HG03045 (cell line): ENCODE results near the gene ZFYVE28.

Experiments
- ATAC-seq: cut with Tn5 transposase; IDR thresholded peaks from one replicate; pipeline ENCODE4 v1.9.1; 2021; ENCODE audit warnings: mild to moderate bottlenecking, moderate library complexity; ENCODE audit not compliant: unreplicated experiment

Gene ZFYVE28

DNA sequence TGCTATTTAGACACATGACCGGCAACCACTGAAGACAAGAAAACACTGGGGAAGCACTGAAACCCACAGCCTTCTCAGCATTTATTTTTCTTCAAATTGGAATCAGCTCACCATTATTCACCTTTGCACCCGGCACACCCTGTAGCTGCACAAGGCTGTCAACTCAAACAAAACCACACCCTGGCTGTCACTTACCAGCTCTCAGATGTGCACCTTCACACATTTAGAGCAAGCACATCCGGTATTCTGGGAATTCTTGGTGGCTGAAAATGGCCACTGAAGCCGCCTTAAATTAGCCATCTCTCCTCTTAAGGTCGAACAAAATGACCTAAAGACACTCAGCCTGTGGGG lies 5.9 kb downstream of the ZFYVE28 start:
- ATAC-seq: peak; percentile 32

DNA sequence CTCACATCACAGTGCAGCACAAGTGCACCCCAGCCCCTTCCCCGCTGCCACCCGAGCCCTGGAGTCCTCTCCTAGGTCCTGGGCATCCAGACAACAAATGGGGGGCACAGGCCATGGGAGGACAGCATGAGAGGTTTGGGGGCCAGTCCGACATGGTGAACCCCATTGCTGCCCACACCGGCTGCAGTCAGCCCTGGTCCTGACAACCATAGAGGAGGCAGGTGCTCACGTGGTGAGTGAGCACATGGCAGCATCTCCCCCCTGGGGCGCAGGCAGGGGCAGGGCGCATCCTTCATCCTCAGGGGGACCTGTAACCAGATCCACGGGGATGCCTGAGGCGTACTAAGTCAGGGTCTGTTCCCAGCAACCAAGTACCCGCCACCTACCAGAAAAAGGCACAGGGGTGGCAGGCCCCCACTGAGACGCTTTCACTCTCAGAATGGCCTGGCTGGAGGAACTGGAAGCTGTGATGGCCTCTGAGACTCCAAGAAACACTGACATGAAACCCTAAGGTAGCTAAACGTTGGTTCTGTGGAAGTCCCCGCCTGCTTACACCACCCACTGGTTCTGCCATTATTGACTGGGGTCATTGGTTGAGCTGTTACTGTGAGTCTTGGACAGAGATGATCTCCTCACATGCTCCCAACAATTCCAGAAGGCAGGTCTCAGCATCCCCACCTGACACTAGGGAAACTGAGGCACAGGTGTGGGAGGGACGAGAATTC lies 6.5 kb downstream of the ZFYVE28 start:
- ATAC-seq: peak; percentile 30

DNA sequence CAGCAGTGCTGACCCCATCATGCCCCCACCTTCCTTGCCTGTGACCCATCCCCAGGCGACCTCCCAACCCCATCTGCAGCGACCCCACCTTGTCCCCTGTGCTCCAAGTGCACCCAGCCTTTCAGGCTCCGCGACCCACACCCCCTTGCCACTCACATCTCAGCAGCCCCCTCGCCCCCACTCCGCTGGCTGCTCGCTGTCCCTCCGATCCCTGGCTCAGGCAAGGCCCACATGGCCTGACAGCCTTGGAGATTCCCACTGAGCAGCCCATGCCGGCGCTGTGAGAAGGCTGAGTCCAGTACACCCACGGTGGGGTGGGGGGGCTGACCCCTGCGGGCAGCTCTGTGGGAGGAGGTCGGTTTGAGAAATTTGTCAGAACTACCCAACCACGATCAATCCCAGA lies 9.1 kb downstream of the ZFYVE28 start:
- no peak for ATAC-seq

DNA sequence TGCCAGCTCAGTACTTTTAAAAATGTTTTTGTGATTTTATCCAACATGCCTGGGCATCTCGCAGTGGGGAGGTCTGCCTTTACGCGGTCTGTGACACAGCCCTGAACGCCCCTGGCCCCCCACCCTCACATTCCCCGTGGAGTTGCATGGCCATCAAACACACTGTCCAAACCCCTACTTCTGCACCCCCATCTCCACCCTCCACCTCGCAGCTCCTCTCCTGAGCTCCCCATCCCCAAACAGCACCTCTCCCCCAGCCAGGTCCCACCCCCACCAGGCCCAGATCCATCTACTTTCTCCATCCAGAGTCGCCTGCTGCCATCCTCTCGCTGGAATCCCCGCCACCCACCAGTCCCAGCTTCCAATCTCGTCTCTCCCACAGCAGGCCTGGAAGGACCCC lies 9.5 kb downstream of the ZFYVE28 start:
- ATAC-seq: no peak

DNA sequence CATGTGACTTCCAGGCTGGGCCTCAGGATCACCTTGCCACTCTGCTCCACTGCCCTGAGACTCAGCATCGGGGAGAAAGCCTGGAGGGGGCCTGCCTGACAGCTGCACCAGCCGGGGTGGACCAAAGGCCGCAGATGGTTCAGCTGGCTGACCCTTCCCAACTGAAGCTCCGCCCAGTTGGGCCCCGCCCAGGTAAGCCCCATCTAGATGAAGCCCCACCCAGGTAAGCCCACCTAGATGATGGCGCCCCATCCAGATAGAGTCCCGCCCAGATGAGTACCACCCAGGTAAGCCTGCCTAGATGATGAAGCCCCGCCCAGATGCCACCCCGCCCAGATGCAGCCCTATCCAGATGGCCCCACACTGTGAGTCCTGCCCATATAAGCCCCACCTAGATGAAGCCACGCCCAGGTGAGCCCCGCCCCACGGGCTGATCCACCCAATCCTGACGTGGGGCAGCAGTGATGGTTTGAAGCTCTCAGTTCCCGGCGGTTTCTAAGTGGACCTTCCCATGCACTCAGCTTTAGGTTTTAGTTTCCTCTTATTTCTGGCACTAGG lies 10.0 kb downstream of the ZFYVE28 start:
- ATAC-seq: no peak

DNA sequence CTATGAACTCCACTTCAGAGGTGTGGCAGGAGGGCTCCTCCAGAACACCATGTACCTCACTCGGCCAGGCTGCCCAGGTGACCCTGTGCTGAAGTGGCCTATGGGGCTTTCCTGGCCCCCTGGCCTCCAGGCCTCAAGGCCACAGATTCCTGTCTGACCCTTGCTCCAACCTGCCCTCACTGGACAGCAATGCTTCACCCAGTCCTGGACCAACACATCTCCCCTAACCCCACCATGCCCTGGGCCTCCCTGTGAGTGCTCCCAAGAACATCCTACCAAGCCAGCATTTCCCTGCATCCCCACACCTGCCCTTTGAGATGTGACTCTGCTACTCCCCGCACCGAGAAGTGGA lies 10.5 kb downstream of the ZFYVE28 start:
- ATAC-seq: no peak

DNA sequence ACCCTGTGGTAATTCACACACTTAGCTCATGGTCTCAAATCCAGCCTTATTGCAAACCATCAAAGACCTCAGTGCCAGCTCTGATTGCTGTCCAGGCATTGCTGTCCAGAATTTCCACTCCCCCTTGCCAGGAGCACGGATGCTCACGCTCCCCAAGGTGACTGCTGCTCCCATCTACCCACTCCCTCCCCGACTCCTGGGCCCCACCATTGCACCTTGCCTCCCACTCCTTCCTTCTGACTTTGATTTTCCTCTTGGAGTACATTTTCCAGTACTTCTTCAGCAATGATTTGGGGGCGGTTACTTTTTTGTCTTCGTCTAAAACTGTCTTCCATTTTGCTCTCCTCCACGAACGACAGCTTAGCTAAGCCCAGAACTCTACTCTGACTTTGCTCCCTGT lies 11.5 kb downstream of the ZFYVE28 start:
- no peak for ATAC-seq

DNA sequence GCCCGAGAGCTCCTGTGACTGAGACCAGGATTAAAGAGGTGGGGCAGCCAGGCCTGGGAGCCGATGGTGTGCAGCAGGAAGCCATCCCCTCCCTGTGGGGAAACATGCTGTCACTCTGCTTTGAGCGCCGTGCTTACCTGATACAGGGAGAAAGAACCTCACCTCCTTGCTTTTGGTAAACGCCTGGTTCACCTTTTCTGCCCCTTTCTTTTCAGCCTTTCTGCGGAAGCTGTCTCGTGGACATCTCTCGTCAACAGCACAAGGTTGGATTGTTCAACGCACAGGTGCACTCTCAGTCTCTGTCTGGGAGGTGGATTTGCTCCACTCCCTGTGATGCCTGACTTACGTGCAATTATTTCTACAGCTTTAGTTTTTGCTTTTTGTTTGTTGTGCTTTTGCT lies 12.0 kb downstream of the ZFYVE28 start:
- no peak for ATAC-seq

DNA sequence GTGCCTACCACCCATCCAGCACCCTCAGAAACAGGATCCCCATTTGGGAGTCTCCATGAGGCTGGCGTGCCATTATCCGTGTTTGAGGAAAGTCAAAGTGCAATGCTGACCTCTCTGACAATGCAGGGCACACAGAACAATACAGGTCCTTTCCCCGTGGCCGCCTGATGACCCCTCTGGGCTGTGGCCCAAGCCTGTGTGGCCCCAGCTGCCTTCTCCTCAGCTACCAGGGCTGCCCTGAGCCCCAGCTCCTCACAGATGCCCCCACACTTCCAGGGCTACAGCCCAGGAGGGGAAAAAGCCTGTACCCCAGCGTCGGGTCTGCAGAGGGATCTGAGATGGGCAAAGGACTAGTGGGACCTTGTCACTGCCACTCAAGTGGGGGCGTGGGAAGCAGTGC lies 15.5 kb downstream of the ZFYVE28 start:
- ATAC-seq: no peak

DNA sequence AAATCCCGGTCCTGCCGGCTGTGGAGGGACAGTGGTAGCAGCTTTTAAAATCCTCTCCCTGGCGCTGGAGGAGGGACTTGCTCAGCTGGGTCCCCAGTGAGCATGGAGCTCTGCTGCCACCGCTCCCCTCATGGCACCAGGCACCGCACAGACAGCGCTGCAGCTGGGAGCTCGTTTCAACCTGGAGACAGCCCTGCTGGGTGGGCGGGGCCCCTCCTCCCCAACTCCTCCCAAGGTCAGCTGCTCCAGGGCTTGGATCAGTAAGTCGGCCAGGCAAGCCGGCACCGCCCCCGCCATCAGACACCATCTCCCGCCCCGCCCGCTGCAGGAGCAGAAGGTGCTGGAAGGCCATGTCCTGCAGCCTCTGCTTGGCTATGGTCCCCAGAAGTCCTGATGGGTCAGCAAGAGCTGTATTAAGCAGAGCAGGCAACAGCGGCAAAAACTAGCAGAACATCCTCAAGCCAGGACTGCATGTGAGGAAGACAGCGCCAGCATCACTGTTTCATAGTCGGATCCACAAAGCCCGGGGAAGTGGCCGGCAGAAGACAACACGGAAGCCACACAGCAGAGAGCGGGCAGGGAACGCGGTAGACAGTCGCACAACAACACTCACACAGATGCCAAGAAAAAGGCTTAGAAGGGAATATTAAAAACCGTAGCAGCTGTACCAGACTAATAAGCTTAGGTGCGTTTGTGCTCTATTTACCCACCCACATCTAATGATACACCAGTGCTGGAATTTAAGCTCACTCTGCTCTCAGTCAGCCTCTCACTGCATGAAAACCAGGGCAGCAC lies 16.2 kb downstream of the ZFYVE28 start:
- ATAC-seq: no peak

DNA sequence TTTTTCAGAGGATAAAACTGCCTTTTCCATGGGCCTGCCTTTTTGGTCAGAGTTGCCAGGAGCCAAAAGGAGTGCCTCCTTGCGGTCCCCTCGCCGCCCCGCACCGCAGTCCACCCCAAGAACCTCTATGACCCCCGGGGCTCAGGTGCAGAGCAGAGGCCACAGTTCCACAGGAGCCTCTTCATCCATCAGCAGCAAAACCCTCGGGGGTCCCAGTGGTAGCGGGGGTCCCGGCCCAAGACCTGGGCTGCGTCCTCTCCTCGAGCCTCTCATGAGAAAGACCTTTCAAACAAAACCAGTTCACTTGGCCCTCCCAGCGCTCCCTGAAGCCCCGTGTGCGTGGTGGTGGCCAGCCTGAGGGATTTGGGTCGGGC lies 16.8 kb downstream of the ZFYVE28 start:
- ATAC-seq: no peak

DNA sequence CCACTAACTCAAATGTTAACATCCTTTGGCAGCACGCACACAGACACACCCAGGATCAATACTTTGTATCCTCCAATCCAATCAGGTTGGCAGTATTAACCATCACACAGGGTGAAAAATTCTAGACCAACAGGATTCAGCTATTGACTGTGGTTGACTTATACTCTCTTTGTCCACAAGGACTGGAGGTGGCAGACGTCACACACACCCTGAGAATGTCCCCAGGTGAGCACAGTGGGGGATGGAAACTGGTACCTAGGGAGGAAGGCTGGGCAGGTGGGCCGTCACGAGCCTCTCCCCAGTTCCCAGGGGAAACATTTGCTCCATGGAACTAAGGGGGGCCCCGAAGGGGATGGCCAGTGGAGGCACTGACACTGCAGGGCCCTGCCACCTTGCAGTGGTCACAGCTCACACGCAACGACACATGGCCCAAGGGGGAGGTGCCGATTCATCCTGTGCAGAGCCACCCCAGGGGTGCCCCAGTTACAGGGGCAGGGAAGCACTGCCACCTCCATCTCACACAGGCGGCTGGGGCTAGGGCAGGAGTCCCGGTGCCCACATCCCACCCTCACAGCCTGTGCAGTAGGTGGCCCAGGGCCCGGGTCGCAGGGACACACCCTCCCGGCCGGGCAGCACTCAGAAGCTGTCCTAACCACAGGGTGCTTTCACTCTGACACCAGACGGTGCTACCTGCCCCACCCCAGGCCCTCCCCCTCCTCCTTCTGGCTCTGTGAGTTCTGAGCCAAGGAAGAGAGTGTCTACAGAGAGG lies 17.4 kb downstream of the ZFYVE28 start:
- no peak for ATAC-seq

DNA sequence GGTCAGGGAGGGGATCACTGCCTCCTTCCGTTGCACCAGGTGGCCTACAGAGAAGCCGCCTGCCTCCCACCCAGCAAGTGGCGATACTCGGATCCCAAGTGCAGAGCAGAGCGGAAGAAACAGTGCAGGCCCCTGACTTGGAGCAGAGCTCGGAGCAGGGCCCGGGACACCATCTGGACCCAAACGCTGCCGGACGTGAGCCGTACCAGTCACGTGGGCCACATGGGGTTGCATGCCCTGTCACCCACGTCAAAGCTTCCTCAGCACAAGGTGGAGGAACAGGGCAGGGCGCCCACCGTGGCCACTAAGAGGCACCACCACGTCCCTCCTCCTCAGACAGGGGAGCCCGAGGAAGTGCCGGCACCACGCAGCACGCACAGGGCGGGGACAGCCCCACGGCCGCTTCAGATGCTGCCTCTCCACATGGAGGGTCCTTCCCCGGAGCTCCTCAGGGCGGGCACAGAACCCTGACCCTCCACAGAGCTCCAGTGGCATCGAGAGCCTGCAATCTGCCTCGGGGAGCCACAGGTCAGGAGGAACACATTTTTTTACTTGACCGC lies 18.7 kb downstream of the ZFYVE28 start:
- no peak for ATAC-seq

DNA sequence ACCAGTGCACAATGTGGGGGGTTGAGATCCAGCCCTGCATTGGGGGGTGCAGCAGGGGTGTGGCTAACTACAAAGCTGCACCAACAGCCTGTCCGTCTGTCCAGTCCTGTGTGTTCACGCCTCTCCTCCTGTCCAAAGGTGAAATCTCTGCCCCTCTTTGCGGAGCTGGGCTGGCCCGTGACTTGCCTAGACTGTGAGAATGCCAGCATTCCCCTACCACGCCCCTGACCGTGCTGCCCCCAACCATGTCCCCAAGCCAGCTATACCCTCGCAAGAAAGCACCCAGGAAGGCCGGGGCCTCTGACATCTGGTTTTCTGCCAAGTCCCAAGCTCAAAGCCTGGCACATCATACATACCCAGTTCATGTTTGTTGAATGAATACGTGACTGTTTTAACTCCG lies 19.2 kb downstream of the ZFYVE28 start:
- ATAC-seq: no peak

DNA sequence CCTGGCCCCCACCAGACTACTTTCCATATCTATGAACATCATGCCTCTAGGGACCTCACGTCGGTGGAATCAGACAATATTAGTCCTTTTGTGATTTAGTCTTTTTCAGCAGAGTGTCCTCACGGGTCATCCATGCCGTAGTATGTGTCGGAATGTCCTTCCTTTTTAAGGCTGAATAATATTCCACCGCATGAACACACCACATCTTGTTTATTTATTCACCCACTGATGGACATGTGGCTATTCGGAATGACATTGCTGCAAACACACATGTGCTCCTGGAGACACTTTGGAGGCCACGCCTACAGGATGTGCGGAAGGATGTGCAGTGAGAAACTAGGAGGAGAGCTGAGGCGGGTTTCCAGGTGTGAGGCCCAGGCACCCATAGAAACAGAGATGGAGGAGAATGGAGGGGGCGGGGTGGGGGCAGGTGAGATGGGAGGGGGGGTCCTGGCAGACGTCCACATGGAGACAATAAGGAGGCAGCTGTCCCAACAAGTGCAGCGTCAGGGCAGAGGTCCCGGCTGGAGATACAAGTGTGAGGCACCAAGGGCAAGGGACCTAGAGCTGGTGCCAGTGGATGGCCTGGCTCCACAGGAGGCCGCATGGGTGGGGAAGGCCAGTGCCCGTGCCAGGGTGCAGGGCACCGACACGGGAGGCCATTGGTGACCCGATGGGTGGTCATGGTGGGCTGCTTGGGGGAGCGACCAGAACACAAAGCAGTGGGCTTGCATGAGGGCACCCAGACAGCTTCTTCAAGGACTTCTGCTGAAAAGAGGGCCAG lies 20.7 kb downstream of the ZFYVE28 start:
- no peak for ATAC-seq

DNA sequence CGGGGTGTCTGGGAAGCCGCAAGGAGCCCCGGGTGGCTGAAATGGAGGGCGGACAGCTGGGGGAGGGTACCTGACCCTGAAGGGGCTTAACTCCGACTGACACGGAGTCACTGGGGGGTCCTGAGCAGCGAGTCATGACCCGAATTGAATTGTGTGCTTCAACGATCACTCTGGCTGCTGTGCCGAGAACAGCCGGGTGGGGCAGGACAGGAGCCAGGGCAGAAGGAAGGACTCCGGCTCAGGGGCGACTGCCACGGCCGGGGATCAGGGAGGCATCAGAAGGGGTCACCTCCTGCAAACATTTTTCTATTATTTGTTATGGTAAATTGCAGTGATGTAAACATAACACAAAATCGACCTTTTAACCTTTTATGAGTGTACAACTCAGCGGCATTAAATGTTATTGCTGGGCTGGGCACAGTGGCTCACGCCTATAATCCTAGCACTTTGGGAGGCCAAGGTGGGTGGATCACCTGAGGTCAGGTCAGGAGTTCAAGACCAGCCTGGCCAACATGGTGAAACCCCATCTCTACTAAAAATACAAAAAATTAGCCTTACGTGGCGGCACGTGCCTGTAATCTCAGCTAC lies 21.6 kb downstream of the ZFYVE28 start:
- no peak for ATAC-seq

DNA sequence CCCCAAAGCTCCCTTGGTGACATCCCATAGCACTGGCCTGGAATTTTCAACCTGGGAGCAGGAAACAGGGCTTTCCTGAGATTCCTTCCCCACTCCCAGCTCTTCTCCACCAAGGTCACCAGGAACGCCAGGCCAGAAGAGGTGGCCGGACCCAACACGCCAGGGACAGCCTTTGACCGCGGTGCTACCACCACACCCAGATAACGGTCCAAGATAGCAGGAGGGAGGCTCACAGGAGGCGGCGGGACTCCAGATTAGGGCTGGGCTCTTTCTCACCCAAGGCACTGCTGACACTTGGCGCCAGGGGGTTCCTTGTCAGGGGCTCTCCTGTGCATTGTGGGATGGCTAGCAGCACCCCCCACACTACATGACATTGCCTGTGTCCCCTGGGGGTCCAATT lies 22.9 kb downstream of the ZFYVE28 start:
- ATAC-seq: no peak

DNA sequence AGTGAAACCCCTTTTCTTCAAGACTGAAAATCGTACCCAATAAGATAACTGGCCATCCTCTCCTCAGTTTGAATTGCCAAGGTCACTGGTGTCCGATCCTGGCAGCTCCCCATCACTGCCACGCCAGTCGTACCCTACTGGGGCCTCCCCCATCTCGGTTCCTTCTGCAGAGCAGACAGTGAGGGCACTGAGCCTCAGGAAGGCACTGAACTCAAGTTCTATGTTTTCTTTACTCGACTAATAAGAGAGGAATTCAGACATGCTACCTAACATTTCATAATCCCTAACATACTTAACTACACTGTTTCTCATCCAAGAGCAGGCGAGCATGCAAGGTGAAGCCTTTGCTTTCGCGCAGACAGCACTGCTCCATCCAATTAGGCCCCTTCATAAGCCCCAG lies 23.4 kb downstream of the ZFYVE28 start:
- no peak for ATAC-seq

DNA sequence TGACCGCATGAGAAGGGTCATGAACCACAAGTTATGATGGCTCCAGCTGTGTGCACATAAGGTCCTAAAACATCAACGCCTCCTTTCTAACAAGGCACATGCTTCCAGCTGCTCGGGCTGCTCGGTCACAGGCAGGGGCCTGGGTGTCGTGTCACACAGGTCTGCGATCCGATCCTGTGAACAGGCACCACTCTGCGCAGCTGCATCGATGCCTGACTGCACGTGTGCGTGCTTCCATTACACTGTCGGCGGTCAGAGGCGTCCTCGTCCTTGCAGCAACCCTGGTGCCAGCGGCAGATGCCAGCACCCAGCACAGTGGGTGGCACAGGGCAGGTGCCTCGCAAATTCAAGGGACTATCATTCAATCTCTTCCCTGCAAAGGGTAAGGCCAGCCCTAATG lies 23.9 kb downstream of the ZFYVE28 start:
- ATAC-seq: no peak
